Measurements from ENCODE around the gene RAMP2.

DNA sequence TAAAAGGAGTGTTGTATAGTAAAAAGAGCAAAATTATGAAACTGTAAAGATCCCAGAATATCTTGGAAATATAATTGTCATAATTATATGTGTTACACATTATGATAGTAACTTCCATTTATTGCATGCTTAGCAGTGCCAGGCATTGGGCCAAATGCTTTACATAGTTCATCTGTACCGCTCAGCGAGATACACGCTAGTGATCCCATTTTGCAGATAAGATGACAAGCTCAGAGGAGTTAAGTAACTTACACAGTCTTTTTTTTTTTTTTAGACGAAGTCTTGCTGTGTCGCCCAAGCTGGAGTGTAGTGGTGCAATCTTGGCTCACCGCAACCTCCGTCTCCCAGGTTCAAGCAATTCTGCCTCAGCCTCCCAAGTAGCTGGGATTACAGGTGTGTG lies 9.4 kb upstream of the RAMP2 start:
- TF ChIP-seq, protein P1, sequence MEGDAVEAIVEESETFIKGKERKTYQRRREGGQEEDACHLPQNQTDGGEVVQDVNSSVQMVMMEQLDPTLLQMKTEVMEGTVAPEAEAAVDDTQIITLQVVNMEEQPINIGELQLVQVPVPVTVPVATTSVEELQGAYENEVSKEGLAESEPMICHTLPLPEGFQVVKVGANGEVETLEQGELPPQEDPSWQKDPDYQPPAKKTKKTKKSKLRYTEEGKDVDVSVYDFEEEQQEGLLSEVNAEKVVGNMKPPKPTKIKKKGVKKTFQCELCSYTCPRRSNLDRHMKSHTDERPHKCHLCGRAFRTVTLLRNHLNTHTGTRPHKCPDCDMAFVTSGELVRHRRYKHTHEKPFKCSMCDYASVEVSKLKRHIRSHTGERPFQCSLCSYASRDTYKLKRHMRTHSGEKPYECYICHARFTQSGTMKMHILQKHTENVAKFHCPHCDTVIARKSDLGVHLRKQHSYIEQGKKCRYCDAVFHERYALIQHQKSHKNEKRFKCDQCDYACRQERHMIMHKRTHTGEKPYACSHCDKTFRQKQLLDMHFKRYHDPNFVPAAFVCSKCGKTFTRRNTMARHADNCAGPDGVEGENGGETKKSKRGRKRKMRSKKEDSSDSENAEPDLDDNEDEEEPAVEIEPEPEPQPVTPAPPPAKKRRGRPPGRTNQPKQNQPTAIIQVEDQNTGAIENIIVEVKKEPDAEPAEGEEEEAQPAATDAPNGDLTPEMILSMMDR (IDR thresholded peaks at IDR 0.05) = no peak
- TF ChIP-seq POLR2AphosphoS5 (IDR thresholded peaks at IDR 0.05) = no peak
- TF ChIP-seq POLR2A (IDR thresholded peaks at IDR 0.05) = no peak
- no peak for TF ChIP-seq EP300 (IDR thresholded peaks at IDR 0.05)
